WTC11 (cell line): Measurements from ENCODE around the gene EIF1AD.

ENCODE experiments used
- CBFB ChIP-seq: sonication (generic); formaldehyde crosslinking; IDR thresholded peaks from 2 replicates; pipeline ENCODE4 v1.8.1; 2022; ENCODE audit warnings: mild to moderate bottlenecking, low read depth, missing genetic modification reagents
- TEAD4 ChIP-seq: sonication (generic); formaldehyde crosslinking; IDR thresholded peaks from 2 replicates; pipeline ENCODE4 v1.8.0; 2022; ENCODE audit warnings: mild to moderate bottlenecking, missing genetic modification reagents
- TF ChIP-seq, protein P1 (sequence below): fragments of 200-600 bp; IDR thresholded peaks from 2 replicates; pipeline ENCODE4 v1.8.0; 2022; ENCODE audit warnings: antibody characterized with exemption
- TF ChIP-seq, protein P2 (sequence below): sonication (generic); formaldehyde crosslinking; IDR thresholded peaks from 2 replicates; pipeline ENCODE4 v1.8.1; 2022; ENCODE audit warnings: mild to moderate bottlenecking, missing genetic modification reagents, moderate library complexity, borderline replicate concordance

DNA sequence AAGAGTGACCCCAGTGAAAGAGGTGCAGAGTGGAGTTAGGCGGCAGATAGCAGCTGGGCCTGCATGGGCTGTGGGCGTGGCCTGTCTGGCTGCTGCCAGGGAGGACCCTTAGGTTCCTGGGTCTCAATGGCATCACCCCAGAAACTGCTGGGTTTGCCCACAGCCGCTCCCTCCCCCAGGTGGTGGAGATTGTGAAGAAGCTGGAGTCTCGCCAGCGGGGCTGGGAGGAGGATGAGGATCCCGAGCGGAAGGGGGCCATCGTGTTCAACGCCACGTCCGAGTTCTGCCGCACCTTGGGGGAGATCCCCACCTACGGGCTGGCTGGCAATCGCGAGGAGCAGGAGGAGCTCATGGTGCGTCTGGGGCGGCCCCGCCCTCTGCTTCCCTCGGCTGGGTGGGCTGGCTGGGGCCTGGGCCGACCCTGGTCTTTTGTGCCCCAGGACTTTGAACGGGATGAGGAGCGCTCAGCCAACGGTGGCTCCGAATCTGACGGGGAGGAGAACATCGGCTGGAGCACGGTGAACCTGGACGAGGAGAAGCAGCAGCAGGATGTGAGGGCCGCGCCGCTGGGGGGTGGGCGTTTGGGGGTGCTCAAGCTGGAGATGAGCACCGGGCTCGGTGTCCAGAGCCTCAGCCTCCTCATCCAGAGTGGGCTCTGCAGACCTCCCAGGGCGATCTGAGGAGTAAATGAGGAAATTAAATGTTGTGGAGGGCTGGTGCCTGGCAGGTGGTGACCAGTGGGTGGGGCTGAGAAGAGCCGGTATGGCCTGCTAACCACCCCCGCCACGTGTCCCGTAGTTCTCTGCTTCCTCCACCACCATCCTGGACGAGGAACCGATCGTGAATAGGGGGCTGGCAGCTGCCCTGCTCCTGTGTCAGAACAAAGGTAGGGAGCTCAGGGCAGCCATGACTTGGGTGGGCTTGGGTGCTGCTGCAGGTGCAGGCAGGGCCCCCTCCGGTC, 25.5 kb downstream of the EIF1AD start:
- TF ChIP-seq, protein P1, sequence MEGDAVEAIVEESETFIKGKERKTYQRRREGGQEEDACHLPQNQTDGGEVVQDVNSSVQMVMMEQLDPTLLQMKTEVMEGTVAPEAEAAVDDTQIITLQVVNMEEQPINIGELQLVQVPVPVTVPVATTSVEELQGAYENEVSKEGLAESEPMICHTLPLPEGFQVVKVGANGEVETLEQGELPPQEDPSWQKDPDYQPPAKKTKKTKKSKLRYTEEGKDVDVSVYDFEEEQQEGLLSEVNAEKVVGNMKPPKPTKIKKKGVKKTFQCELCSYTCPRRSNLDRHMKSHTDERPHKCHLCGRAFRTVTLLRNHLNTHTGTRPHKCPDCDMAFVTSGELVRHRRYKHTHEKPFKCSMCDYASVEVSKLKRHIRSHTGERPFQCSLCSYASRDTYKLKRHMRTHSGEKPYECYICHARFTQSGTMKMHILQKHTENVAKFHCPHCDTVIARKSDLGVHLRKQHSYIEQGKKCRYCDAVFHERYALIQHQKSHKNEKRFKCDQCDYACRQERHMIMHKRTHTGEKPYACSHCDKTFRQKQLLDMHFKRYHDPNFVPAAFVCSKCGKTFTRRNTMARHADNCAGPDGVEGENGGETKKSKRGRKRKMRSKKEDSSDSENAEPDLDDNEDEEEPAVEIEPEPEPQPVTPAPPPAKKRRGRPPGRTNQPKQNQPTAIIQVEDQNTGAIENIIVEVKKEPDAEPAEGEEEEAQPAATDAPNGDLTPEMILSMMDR: no peak
- TF ChIP-seq TEAD4 (CRISPR knock-in tag) (no peak), CBFB (CRISPR knock-in tag) (no peak)
- TF ChIP-seq, protein P2, sequence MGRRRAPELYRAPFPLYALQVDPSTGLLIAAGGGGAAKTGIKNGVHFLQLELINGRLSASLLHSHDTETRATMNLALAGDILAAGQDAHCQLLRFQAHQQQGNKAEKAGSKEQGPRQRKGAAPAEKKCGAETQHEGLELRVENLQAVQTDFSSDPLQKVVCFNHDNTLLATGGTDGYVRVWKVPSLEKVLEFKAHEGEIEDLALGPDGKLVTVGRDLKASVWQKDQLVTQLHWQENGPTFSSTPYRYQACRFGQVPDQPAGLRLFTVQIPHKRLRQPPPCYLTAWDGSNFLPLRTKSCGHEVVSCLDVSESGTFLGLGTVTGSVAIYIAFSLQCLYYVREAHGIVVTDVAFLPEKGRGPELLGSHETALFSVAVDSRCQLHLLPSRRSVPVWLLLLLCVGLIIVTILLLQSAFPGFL (CRISPR knock-in tag): no peak
